ENCODE data around the gene HTATIP2.

GRCh38 chr11:20342347-20343141 lies 21.0 kb upstream of the HTATIP2 start:
- no peak for TF ChIP-seq CTCF (conservative IDR thresholded peaks at IDR 0.05; ENCODE audit: low read depth, low read length)
- TF ChIP-seq EZH2 (IDR thresholded peaks at IDR 0.05; ENCODE audit: low read length, unreplicated experiment): no peak
- TF ChIP-seq EZH2phosphoT487 (IDR thresholded peaks at IDR 0.05; ENCODE audit: borderline replicate concordance, low read length): no peak
